Suprapubic skin (tissue), 4 donors: Measurements from ENCODE around the gene OR3A3. TPM values are rescaled to one million over a fixed set of nuclear protein-coding genes. Genes with fewer than 3 reads are reported as not detected.
"Not testable (repeated sequence)": the region's sequence is repeated elsewhere in the genome, so short reads cannot be mapped to it uniquely, and the experiment has no call there.

ENCODE experiments used
- DNase-seq, 2 donors: peaks; one replicate each; pipeline ENCODE4 v3.0.0-alpha.2; 2019; ENCODE audit warnings: low spot score in 2 of 2
- H3K27ac ChIP-seq: fragments of 200-600 bp; sonication (generic); one replicate; pipeline ENCODE4 v1.5.1; 2019
- H3K27me3 ChIP-seq: fragments of 200-600 bp; sonication (generic); one replicate; pipeline ENCODE4 v1.5.1; 2019
- H3K36me3 ChIP-seq: fragments of 200-600 bp; sonication (generic); one replicate; pipeline ENCODE4 v1.5.1; 2019
- H3K4me1 ChIP-seq: fragments of 200-600 bp; sonication (generic); one replicate; pipeline ENCODE4 v1.5.1; 2019
- H3K4me3 ChIP-seq: fragments of 200-600 bp; sonication (generic); one replicate; pipeline ENCODE4 v1.5.1; 2019; ENCODE audit warnings: mild to moderate bottlenecking
- H3K9me3 ChIP-seq: fragments of 200-600 bp; sonication (generic); one replicate; pipeline ENCODE4 v1.5.1; 2019
- EP300 ChIP-seq: sonication (generic); formaldehyde crosslinking; IDR thresholded peaks from one replicate; pipeline ENCODE4 v1.6.1; 2017; ENCODE audit warnings: antibody characterized with exemption
- POLR2A ChIP-seq, 2 donors: fragments of 450-650 bp; IDR thresholded peaks; one replicate each; pipeline ENCODE4 v1.6.1; 2017; ENCODE audit warnings: antibody characterized with exemption in 2 of 2, mild to moderate bottlenecking in 2 of 2, moderate library complexity in 2 of 2
- POLR2AphosphoS5 ChIP-seq, 3 donors: sonication (generic); formaldehyde crosslinking; IDR thresholded peaks; one replicate each; pipeline ENCODE4 v1.6.1; 2017; ENCODE audit warnings: antibody characterized with exemption in 3 of 3
- WGBS: methylation state at CpG from one replicate; pipeline ENCODE4 v1.1.5; 2018; 5-methylcytosine and 5-hydroxymethylcytosine counted together
- total RNA-seq, 4 donors: library from RNA; depleted of rRNA; stranded (reverse); fragments of >200 nt; gene quantifications; one replicate each; pipeline ENCODE4 v1.1.0, GENCODE V29; 2016
- TF ChIP-seq, protein P1 (sequence below), 2 donors: fragments of 200-600 bp in 1 of 2; fragments of 450-650 bp in 1 of 2; sonication (generic) in 1 of 2; IDR thresholded peaks; one replicate each; pipeline ENCODE4 v1.5.1; 2016 to 2019; ENCODE audit warnings: antibody characterized with exemption in 2 of 2, mild to moderate bottlenecking in 1 of 2, moderate library complexity in 1 of 2

Gene OR3A3
- total RNA-seq, 4 donors from 2014 or later: not detected

DNA sequence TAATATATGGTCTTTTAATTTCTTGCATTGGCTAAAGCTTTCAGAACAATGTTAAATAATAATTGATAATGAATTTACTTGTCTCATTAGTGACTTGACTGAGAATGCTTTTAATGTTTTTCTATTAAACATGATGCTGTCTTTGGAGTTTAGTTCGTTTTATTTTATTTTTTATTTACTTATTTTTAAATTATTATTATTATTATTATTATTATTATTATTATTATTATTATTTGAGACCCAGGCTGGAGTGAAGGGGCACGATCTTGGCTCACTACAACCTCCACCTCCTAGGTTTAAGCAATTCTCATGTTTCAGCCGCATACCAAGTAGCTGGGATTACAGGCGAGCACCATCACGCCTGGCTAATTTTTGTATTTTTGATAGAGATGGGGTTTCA is 4.4 kb downstream of the OR3A3 start:
- no peaks in the 10 kb centered on the region for H3K9me3 ChIP-seq
- no peak overlapping the region for H3K27ac ChIP-seq
- no peak overlapping the region for H3K4me3 ChIP-seq
- peaks cover 6% of the 10 kb centered on the region for H3K27me3 ChIP-seq
- H3K4me1 ChIP-seq: no peaks in the 10 kb centered on the region
- TF ChIP-seq EP300 (no peak), POLR2A (IDR thresholded peaks at IDR 0.05) (no peak), POLR2AphosphoS5 (IDR thresholded peaks at IDR 0.05) (no peak)
- TF ChIP-seq, protein P1, sequence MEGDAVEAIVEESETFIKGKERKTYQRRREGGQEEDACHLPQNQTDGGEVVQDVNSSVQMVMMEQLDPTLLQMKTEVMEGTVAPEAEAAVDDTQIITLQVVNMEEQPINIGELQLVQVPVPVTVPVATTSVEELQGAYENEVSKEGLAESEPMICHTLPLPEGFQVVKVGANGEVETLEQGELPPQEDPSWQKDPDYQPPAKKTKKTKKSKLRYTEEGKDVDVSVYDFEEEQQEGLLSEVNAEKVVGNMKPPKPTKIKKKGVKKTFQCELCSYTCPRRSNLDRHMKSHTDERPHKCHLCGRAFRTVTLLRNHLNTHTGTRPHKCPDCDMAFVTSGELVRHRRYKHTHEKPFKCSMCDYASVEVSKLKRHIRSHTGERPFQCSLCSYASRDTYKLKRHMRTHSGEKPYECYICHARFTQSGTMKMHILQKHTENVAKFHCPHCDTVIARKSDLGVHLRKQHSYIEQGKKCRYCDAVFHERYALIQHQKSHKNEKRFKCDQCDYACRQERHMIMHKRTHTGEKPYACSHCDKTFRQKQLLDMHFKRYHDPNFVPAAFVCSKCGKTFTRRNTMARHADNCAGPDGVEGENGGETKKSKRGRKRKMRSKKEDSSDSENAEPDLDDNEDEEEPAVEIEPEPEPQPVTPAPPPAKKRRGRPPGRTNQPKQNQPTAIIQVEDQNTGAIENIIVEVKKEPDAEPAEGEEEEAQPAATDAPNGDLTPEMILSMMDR (IDR thresholded peaks at IDR 0.05): no peak
- no peaks in the 10 kb centered on the region for H3K36me3 ChIP-seq
- WGBS: 79% methylated on average over 5 of the region's 5 CpGs
- DNase-seq: no peak

GRCh38 chr17:3418222-3418621 is 7.1 kb downstream of the OR3A3 start:
- TF ChIP-seq EP300 (no peak), POLR2AphosphoS5 (IDR thresholded peaks at IDR 0.05) (no peak), POLR2A (IDR thresholded peaks at IDR 0.05) (no peak)
- TF ChIP-seq, protein P1 (IDR thresholded peaks at IDR 0.05): no peak
- H3K4me1 ChIP-seq: no peaks in the 10 kb centered on the region
- peaks cover 6% of the 10 kb centered on the region for H3K27me3 ChIP-seq
- no peaks in the 10 kb centered on the region for H3K9me3 ChIP-seq
- H3K4me3 ChIP-seq: no peak overlapping the region
- no peak overlapping the region for H3K27ac ChIP-seq
- 82% methylated on average over 2 of the region's 2 CpGs for WGBS
- no peak for DNase-seq
- H3K36me3 ChIP-seq: no peaks in the 10 kb centered on the region

GRCh38 chr17:3433215-3433614 is 22.0 kb downstream of the OR3A3 start:
- not testable (repeated sequence) for H3K27ac ChIP-seq, DNase-seq, H3K4me1 ChIP-seq, H3K4me3 ChIP-seq, H3K36me3 ChIP-seq, H3K9me3 ChIP-seq, H3K27me3 ChIP-seq
- WGBS: 36% methylated on average over 7 of the region's 7 CpGs

DNA sequence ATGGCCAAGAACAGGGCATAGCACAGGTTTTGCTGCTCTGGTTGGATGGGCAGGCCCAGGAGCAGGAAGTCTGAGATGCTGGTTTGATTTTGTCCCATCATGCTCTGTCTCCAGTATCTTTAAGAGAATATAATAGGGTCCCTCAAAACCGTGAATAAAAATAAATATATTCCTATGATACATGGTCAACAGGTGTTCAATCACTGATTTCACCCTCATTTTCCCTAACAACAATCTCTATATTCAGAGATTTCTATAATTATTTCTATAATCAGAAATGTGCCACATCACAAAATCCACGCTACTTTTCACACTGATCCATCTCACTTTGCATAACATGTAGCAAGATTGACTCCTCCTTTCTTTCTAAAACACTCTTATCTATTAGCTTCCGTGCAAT is 22.6 kb downstream of the OR3A3 start, which contains the start of gene OR1E2:
TSS of gene OR1E2 (minus strand) at position 101 of the 400 bp plus-strand sequence. CDS start at position 101, 0 bp downstream.
- Histone ChIP-seq H3K9me3 (no peaks in the 10 kb centered on the region), H3K4me1 (no peaks in the 10 kb centered on the region), H3K36me3 (no peaks in the 10 kb centered on the region), H3K27me3 (no peaks in the 10 kb centered on the region), H3K4me3 (no peak within 1 kb of the TSS), H3K27ac (no peak within 1 kb of the TSS)
- DNase-seq: no peak
- TF ChIP-seq POLR2A (IDR thresholded peaks at IDR 0.05): no peak
- no peak for TF ChIP-seq POLR2AphosphoS5 (IDR thresholded peaks at IDR 0.05)
- TF ChIP-seq, protein P1 (IDR thresholded peaks at IDR 0.05): no peak
- no peak for TF ChIP-seq EP300
- WGBS: 73% methylated on average over 3 of the region's 3 CpGs

DNA sequence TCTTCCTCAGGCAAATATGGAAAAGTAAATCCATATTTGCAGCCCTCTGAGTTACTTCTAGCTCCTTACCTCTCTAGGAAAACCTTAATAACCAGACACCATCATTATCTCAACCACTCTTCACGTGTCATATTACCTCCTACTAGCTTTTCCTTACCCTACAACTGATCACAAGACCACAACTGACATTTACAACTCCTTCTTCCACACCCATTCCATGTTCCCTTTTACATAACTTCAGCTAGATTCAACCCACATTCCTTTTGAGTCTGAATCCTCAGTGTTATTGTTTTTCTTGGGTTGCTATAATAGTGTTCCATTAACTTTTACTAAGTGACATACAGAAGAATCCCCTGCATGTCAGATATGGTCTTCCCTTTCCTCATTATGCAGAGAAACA is 27.2 kb downstream of the OR3A3 start:
- no peak for TF ChIP-seq POLR2AphosphoS5 (IDR thresholded peaks at IDR 0.05)
- TF ChIP-seq, protein P1 (IDR thresholded peaks at IDR 0.05): no peak
- WGBS: 62% methylated on average over 1 of the region's 1 CpG

DNA sequence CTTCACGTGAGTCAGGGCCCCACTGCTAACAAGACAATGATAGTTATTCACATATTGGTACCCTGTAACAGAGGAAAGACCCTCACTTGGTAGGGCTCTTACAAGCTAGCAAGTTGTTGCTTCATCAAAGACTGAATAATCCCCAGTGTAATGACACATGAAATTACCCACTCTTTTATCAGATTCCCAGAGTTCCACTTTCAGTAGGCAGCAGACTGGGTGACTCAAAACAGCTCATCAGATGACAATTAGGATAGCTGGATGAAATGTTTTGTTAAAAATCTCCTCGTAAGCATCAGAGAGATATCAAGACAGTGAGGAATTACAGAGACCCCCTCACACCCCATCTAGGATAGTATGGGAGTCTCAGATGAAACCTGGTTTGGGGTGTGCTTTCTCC is 29.3 kb downstream of the OR3A3 start:
- no peak overlapping the region for H3K27ac ChIP-seq
- no peaks in the 10 kb centered on the region for H3K36me3 ChIP-seq
- 57% methylated on average over 2 of the region's 2 CpGs for WGBS
- H3K9me3 ChIP-seq: no peaks in the 10 kb centered on the region
- H3K4me3 ChIP-seq: no peak overlapping the region
- H3K4me1 ChIP-seq: no peaks in the 10 kb centered on the region
- no peak for DNase-seq
- TF ChIP-seq POLR2AphosphoS5 (IDR thresholded peaks at IDR 0.05): no peak
- TF ChIP-seq POLR2A (IDR thresholded peaks at IDR 0.05): no peak
- no peak for TF ChIP-seq EP300
- TF ChIP-seq, protein P1 (IDR thresholded peaks at IDR 0.05): no peak
- H3K27me3 ChIP-seq: peaks cover 3% of the 10 kb centered on the region

More for the DNA sequence above, 27.2 kb downstream of the OR3A3 start:
- H3K4me1 ChIP-seq: no peaks in the 10 kb centered on the region
- H3K36me3 ChIP-seq: no peaks in the 10 kb centered on the region
- no peak overlapping the region for H3K4me3 ChIP-seq
- no peak overlapping the region for H3K27ac ChIP-seq
- peaks cover 3% of the 10 kb centered on the region for H3K27me3 ChIP-seq
- no peaks in the 10 kb centered on the region for H3K9me3 ChIP-seq
- DNase-seq: no peak
